ENCODE data around the gene RAB11FIP3. TPM values are rescaled to one million over a fixed set of nuclear protein-coding genes. Genes with fewer than 3 reads are reported as not detected.

RAB11FIP3 gene
- polyA plus RNA-seq, 1 of the 3 experiments (the other 2 are of a cell fraction) = 24.8 TPM

DNA sequence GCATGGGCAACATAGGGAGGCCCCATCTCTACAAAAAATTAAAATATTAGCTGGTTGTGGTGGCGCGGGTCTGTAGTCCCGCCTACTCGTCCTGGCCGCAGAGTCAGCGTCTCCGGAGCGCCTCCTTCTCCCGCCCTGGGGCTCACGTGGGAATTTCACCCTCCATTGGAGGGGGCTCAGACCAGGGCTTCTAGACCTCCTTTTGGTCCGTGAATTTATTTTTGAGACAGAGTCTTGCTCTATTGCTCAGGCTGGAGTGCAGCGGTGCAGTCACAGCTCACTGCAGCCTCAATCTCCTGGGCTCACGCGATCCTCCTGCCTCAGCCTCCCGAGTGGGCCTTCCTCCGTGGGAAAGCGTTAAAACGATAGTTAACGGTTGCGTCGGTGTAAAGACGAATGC, 28.8 kb upstream of the RAB11FIP3 start:
- peaks cover 44% of the 10 kb centered on the region for H3F3A ChIP-seq (replicated peaks; ENCODE audit: insufficient read depth)
- H3K4me2 ChIP-seq = peak overlapping the region; percentile 93
- H3K9me3 ChIP-seq = no peaks in the 10 kb centered on the region
- peaks cover 7 to 16% of the 10 kb centered on the region in 2 experiments; a peak in 2 of 4 replicates for H3K4me1 ChIP-seq (ENCODE audit: control insufficient read depth in 1 of 2, insufficient read depth in 2 of 2, low read depth in 1 of 2, low read length in 1 of 2)
- H3K4me3 ChIP-seq (ENCODE audit: low read depth in 2 of 2, low read length in 1 of 2) = peak overlapping the region; percentile 66 to 68
- H3K36me3 ChIP-seq (replicated peaks in 1 of 2; ENCODE audit: control insufficient read depth in 1 of 2, insufficient read depth in 2 of 2, low read length in 1 of 2) = peaks cover 0 to 17% of the 10 kb centered on the region in 2 experiments
- ChIA-PET POLR2A (no interaction called here), CTCF (no interaction called here)
- TF ChIP-seq RAD21 (IDR thresholded peaks at IDR 0.05; ENCODE audit: low read length) = no peak
- TF ChIP-seq, protein P1, sequence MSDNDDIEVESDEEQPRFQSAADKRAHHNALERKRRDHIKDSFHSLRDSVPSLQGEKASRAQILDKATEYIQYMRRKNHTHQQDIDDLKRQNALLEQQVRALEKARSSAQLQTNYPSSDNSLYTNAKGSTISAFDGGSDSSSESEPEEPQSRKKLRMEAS (IDR thresholded peaks at IDR 0.05; ENCODE audit: low read depth) = peak; percentile 86
- TF ChIP-seq MXI1 (IDR thresholded peaks at IDR 0.05; ENCODE audit: low read depth, low read length) = peak; percentile 74
- TF ChIP-seq, protein P2, sequence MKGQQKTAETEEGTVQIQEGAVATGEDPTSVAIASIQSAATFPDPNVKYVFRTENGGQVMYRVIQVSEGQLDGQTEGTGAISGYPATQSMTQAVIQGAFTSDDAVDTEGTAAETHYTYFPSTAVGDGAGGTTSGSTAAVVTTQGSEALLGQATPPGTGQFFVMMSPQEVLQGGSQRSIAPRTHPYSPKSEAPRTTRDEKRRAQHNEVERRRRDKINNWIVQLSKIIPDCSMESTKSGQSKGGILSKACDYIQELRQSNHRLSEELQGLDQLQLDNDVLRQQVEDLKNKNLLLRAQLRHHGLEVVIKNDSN (IDR thresholded peaks at IDR 0.05; ENCODE audit: borderline replicate concordance, low read depth) = peak; percentile 68; the same call in 1 of the 2 replicates
- TF ChIP-seq, protein P3, sequence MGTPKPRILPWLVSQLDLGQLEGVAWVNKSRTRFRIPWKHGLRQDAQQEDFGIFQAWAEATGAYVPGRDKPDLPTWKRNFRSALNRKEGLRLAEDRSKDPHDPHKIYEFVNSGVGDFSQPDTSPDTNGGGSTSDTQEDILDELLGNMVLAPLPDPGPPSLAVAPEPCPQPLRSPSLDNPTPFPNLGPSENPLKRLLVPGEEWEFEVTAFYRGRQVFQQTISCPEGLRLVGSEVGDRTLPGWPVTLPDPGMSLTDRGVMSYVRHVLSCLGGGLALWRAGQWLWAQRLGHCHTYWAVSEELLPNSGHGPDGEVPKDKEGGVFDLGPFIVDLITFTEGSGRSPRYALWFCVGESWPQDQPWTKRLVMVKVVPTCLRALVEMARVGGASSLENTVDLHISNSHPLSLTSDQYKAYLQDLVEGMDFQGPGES (IDR thresholded peaks at IDR 0.05; ENCODE audit: low read depth, low read length) = no peak
- no peaks in the 10 kb centered on the region for H3K9me2 ChIP-seq
- H2AFZ ChIP-seq (ENCODE audit: low read depth) = peak overlapping the region; percentile 96
- 0 out of 2 replicates have a peak, but pooled peaks cover 10% of the 10 kb centered on the region for H4K20me1 ChIP-seq (ENCODE audit: insufficient read depth)
- peak overlapping the region; percentile 75 for H3K9ac ChIP-seq
- DNase-seq = peak; percentile 83
- H3K79me2 ChIP-seq (ENCODE audit: insufficient read depth) = peaks cover 7% of the 10 kb centered on the region
- WGBS (ENCODE audit: low lambda C conversion rate) = 2% methylated on average over 22 of the region's 22 CpGs
- H3K27me3 ChIP-seq (ENCODE audit: insufficient read depth) = no peaks in the 10 kb centered on the region
- H3K27ac ChIP-seq (ENCODE audit: low read depth in 2 of 2, low read length in 1 of 2) = peak overlapping the region; percentile 80 to 81

DNA sequence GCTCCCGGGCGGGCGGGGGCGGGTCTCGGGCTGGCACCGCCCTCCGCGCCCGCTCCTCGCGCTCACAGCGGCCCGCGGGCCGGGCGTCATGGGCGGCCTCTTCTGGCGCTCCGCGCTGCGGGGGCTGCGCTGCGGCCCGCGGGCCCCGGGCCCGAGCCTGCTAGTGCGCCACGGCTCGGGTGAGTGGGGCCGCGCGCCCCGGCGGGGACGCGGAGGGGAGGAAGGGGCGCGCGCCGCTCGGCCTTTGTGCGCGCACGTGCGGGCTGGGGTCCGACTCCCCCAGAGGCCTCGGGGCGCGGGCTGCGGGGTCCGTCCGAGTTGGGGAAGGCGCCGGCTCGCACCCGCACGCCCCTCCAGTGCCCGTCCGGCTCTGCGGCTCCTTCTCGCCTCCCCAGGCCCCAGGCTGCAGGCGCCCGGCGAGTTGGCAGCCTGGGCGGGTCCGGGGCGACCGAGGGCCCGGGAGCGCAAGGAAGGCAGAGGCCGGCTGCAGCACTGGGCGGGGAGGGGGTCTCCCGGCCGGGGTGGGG, 28.3 kb upstream of the RAB11FIP3 start, which contains the start of gene NME4:
NME4 (plus strand) TSS at position 65 of the 527 bp plus-strand sequence; CDS start at position 89, 24 bp downstream.
- peaks cover 7% of the 10 kb centered on the region for H3K79me2 ChIP-seq (ENCODE audit: insufficient read depth)
- peak within 1 kb of the TSS; percentile 96 for H2AFZ ChIP-seq (ENCODE audit: low read depth)
- ChIA-PET CTCF (interaction anchor here (0.7 to 1.7 kb wide), 3 partner anchors 10 to 159 kb away, joined by 3 to 4 read pairs (median 4); no protein-coding TSS in a partner anchor), POLR2A (no interaction called here)
- no peaks in the 10 kb centered on the region for H3K9me2 ChIP-seq
- H3F3A ChIP-seq (replicated peaks; ENCODE audit: insufficient read depth) = peaks cover 45% of the 10 kb centered on the region
- peaks cover 0 to 17% of the 10 kb centered on the region in 2 experiments for H3K36me3 ChIP-seq (replicated peaks in 1 of 2; ENCODE audit: control insufficient read depth in 1 of 2, insufficient read depth in 2 of 2, low read length in 1 of 2)
- H4K20me1 ChIP-seq (ENCODE audit: insufficient read depth) = 0 out of 2 replicates have a peak, but pooled peaks cover 10% of the 10 kb centered on the region
- H3K4me2 ChIP-seq = peak within 1 kb of the TSS; percentile 93
- peaks cover 7 to 16% of the 10 kb centered on the region in 2 experiments; a peak in 2 of 4 replicates for H3K4me1 ChIP-seq (ENCODE audit: control insufficient read depth in 1 of 2, insufficient read depth in 2 of 2, low read depth in 1 of 2, low read length in 1 of 2)
- H3K9me3 ChIP-seq = no peaks in the 10 kb centered on the region
- H3K9ac ChIP-seq = peak within 1 kb of the TSS; percentile 80
- H3K27ac ChIP-seq (ENCODE audit: low read depth in 2 of 2, low read length in 1 of 2) = peak within 1 kb of the TSS; percentile 80 to 88
- peak; percentile 86 for DNase-seq
- no peaks in the 10 kb centered on the region for H3K27me3 ChIP-seq (ENCODE audit: insufficient read depth)
- peak within 1 kb of the TSS; percentile 66 to 68 for H3K4me3 ChIP-seq (ENCODE audit: low read depth in 2 of 2, low read length in 1 of 2)
- TF ChIP-seq POLR2AphosphoS5 (IDR thresholded peaks at IDR 0.05; ENCODE audit: low read depth, low read length) = peak; percentile 17; the same call in 1 of the 2 replicates
- no peak for TF ChIP-seq RAD21 (IDR thresholded peaks at IDR 0.05; ENCODE audit: low read length)
- no peak for TF ChIP-seq EP300 (IDR thresholded peaks at IDR 0.05; ENCODE audit: borderline replicate concordance in 1 of 2, low read depth in 1 of 2, low read length in 1 of 2)
- 7% methylated on average over 5 of the region's 75 CpGs for WGBS (ENCODE audit: low lambda C conversion rate)
